HepG2 (cell line): ENCODE results near the gene EFCAB11. TPM values are rescaled to one million over a fixed set of nuclear protein-coding genes. Genes with fewer than 3 reads are reported as not detected.
"Not testable (repeated sequence)": the region's sequence is repeated elsewhere in the genome, so short reads cannot be mapped to it uniquely, and the experiment has no call there.

ENCODE experiments used
- ATAC-seq: fragments of 200-7000 bp; cut with Tn5 transposase; 3 replicates; pipeline ENCODE4 v1.9.1; 2020; ENCODE audit warnings: mild to moderate bottlenecking, moderate library complexity
- BruUV-seq: library from RNA; stranded (reverse); fragments of 400-500 nt; replicated peaks from 2 replicates; lab custom pipeline; 2021; lab: Mats Ljungman, UMichigan
- CTCF ChIA-PET: fragments of 300-600 bp; formaldehyde crosslinking; extraction: SDS; loops from one replicate; lab custom pipeline; 2021; ENCODE audit warnings: low total read pairs, inconsistent platforms, low intra/inter-chr PET ratio; lab: Yijun Ruan, JAX
- POLR2A ChIA-PET: fragments of 350-600 bp; sonication (Branson Sonifier 250); formaldehyde crosslinking; loops from one replicate; lab custom pipeline; 2020; ENCODE audit warnings: antibody characterized with exemption, inconsistent platforms; lab: Yijun Ruan, JAX
- DNase-seq: peaks from one replicate; pipeline ENCODE4 v3.0.0-alpha.2; 2015; ENCODE audit warnings: low spot score
- FAIRE-seq: peaks from 3 replicates; lab custom pipeline; 2011; peaks lifted over from hg19 to GRCh38; lab: Jason Lieb, UNC
- H2AFZ ChIP-seq: one replicate; pipeline ENCODE4 v1.6.1; 2011; ENCODE audit warnings: low read length, inconsistent platforms
- H3K27ac ChIP-seq: fragments of 300-600 bp; 3 replicates; pipeline ENCODE4 v1.8.0; 2011; ENCODE audit warnings: mixed run types, mild to moderate bottlenecking, mixed read lengths, low read length, inconsistent platforms; ENCODE audit not compliant: insufficient read depth; ENCODE audit errors: extremely low read length
- H3K27me3 ChIP-seq, 2 experiments: fragments of 200-600 bp in 1 of 2; 2 replicates in 1 of 2; 3 replicates in 1 of 2; pipeline versions ENCODE4 v1.6.0 to v1.8.0; 2011; ENCODE audit warnings: low read length in 2 of 2, mild to moderate bottlenecking in 2 of 2, moderate library complexity in 2 of 2, inconsistent platforms in 1 of 2; ENCODE audit not compliant: insufficient read depth in 2 of 2, control insufficient read depth in 1 of 2
- H3K36me3 ChIP-seq, 2 experiments: fragments of 200-600 bp in 1 of 2; replicated peaks in 1 of 2; 2 replicates in 1 of 2; 3 replicates in 1 of 2; pipeline versions ENCODE4 v1.5.1 to v1.8.0; 2011; ENCODE audit warnings: low read length in 2 of 2, inconsistent platforms in 1 of 2; ENCODE audit not compliant: insufficient read depth in 2 of 2, control insufficient read depth in 1 of 2
- H3K4me1 ChIP-seq: 2 replicates; pipeline ENCODE4 v1.5.1; 2012; ENCODE audit warnings: low read length, inconsistent platforms; ENCODE audit not compliant: insufficient read depth
- H3K4me2 ChIP-seq: 2 replicates; pipeline ENCODE4 v1.6.0; 2011; ENCODE audit warnings: low read depth, low read length, inconsistent platforms
- H3K4me3 ChIP-seq, 3 experiments: fragments of 200-600 bp in 1 of 3; sonication (generic), shearing (Covaris generic) in 1 of 3; replicated peaks in 1 of 3; 2 replicates each; pipeline ENCODE4 v1.5.1; 2011 to 2016; ENCODE audit warnings: low read length in 3 of 3, inconsistent platforms in 2 of 3, low read depth in 2 of 3, mild to moderate bottlenecking in 2 of 3, control low read depth in 1 of 3, mixed read lengths in 1 of 3; ENCODE audit not compliant: insufficient read depth in 1 of 3
- H3K79me2 ChIP-seq: one replicate; pipeline ENCODE4 v1.6.1; 2011; ENCODE audit warnings: low read length, inconsistent platforms; ENCODE audit not compliant: insufficient read depth
- H3K9ac ChIP-seq: 2 replicates; pipeline ENCODE4 v1.6.0; 2011; ENCODE audit warnings: mild to moderate bottlenecking, low read depth, low read length, inconsistent platforms; ENCODE audit not compliant: insufficient read depth
- H3K9me3 ChIP-seq: 2 replicates; pipeline ENCODE4 v1.5.1; 2012; ENCODE audit warnings: mild to moderate bottlenecking, low read length
- H4K20me1 ChIP-seq: 2 replicates; pipeline ENCODE4 v1.6.0; 2011; ENCODE audit warnings: inconsistent platforms, mild to moderate bottlenecking, low read length, moderate library complexity; ENCODE audit not compliant: insufficient read depth
- KAT7 ChIP-seq: IDR thresholded peaks from 2 replicates; pipeline ENCODE4 v1.6.1; 2018; ENCODE audit warnings: borderline replicate concordance, missing compliant biosample characterization
- RORA ChIP-seq: sonication (generic); formaldehyde crosslinking; IDR thresholded peaks from 2 replicates; pipeline ENCODE4 v1.5.0; 2020; ENCODE audit warnings: mild to moderate bottlenecking, missing genetic modification reagents, moderate library complexity
- SAFB2 ChIP-seq: sonication (generic); formaldehyde crosslinking; IDR thresholded peaks from 2 replicates; pipeline ENCODE4 v1.5.1; 2020; ENCODE audit warnings: missing genetic modification reagents, low read depth, mild to moderate bottlenecking, borderline replicate concordance
- ZFP36 ChIP-seq: fragments of 150-350 bp; IDR thresholded peaks from 2 replicates; pipeline ENCODE4 v1.6.1; 2018; ENCODE audit warnings: borderline replicate concordance, low read length, low read depth; ENCODE audit not compliant: partially characterized antibody
- ZNF557 ChIP-seq: sonication (generic); formaldehyde crosslinking; IDR thresholded peaks from 2 replicates; pipeline ENCODE4 v1.4.0; 2020; ENCODE audit warnings: missing genetic modification reagents
- ZNF598 ChIP-seq: sonication (generic); formaldehyde crosslinking; IDR thresholded peaks from 2 replicates; pipeline ENCODE4 v1.5.1; 2020; ENCODE audit warnings: mild to moderate bottlenecking, missing genetic modification reagents, borderline replicate concordance
- WGBS: methylation state at CpG from one replicate; pipeline ENCODE4 v1.1.6; 2017; ENCODE audit warnings: low lambda C conversion rate; 5-methylcytosine and 5-hydroxymethylcytosine counted together
- in situ Hi-C: cut with HindIII; loops from 2 replicates; pipeline ENCODE4 v1.10.0; 2017; ENCODE audit warnings: low pct_unique_long_range_greater_than_20kb; ENCODE audit not compliant: extremely low pct_ligation_motif_present
- intact Hi-C: fragments of 100-400 bp; cut with micrococcal nuclease; formaldehyde crosslinking; loops from one replicate; pipeline ENCODE4 v1.10.0; 2022; ENCODE audit not compliant: unreplicated experiment
- polyA plus RNA-seq, 8 experiments: library from polyadenylated mRNA; depleted of rRNA in 3 of 8; stranded (reverse) in 7 of 8; unstranded in 1 of 8; fragments of >200 nt; fragmentation: Illumina TruSeq in 4 of 8; extraction: Trizol in 4 of 8; gene quantifications; 2 replicates each; pipeline versions ENCODE4 v1.2.1 to v1.2.3, GENCODE V29; 2011 to 2016; ENCODE audit warnings: low read depth in 4 of 8, missing spikeins in 1 of 8, mixed read lengths in 1 of 8; ENCODE audit not compliant: insufficient read depth in 1 of 8
- total RNA-seq, 5 experiments: library from RNA; depleted of rRNA; stranded (reverse); fragments of >200 nt; fragmentation: Illumina TruSeq; extraction: Trizol; gene quantifications; 2 replicates each; pipeline ENCODE4 v1.2.3, GENCODE V29; 2016; ENCODE audit warnings: low read depth in 1 of 5
- TF ChIP-seq, protein P1 (sequence below): sonication (generic); formaldehyde crosslinking; IDR thresholded peaks from 2 replicates; pipeline ENCODE4 v1.4.0; 2020; ENCODE audit warnings: missing genetic modification reagents
- TF ChIP-seq, protein P2 (sequence below): sonication (generic); formaldehyde crosslinking; IDR thresholded peaks from 2 replicates; pipeline ENCODE4 v1.5.0; 2020; ENCODE audit warnings: mild to moderate bottlenecking, missing genetic modification reagents
- TF ChIP-seq, protein P3 (sequence below): sonication (generic); formaldehyde crosslinking; IDR thresholded peaks from 2 replicates; pipeline ENCODE4 v1.4.0; 2020; ENCODE audit warnings: mild to moderate bottlenecking, missing genetic modification reagents

EFCAB11 gene
- total and polyA plus RNA-seq, 2 of the 13 experiments (the other 11 are each of a cell fraction or from before 2014, with no cell fraction given), result 8.2 to 31.5 TPM

DNA sequence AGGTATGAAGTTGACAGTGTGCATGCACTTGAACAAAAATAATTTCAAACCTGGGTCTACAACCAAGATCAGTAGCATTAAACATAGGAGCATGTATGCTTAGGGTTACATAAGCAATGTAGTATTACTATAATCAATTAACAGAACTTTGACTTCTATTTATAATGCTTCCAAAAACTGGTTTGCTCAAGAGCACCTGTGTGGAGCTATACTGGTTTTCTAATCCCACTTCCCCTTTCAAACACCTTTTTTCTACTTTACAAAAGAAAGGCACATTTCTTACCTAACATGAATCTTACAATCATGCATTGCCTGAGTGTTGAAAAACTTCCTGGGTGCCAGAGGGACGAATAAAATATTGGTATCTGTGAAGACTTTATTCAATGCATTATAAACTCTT lies 72.7 kb downstream of the EFCAB11 start (continued):
- TF ChIP-seq, protein P1, sequence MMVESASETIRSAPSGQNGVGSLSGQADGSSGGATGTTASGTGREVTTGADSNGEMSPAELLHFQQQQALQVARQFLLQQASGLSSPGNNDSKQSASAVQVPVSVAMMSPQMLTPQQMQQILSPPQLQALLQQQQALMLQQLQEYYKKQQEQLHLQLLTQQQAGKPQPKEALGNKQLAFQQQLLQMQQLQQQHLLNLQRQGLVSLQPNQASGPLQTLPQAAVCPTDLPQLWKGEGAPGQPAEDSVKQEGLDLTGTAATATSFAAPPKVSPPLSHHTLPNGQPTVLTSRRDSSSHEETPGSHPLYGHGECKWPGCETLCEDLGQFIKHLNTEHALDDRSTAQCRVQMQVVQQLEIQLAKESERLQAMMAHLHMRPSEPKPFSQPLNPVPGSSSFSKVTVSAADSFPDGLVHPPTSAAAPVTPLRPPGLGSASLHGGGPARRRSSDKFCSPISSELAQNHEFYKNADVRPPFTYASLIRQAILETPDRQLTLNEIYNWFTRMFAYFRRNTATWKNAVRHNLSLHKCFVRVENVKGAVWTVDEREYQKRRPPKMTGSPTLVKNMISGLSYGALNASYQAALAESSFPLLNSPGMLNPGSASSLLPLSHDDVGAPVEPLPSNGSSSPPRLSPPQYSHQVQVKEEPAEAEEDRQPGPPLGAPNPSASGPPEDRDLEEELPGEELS (CRISPR knock-in tag), result no peak
- TF ChIP-seq ZNF598 (CRISPR knock-in tag) (no peak), RORA (no peak), SAFB2 (no peak), ZNF557 (CRISPR knock-in tag) (no peak), KAT7 (CRISPR knock-in tag) (no peak)
- TF ChIP-seq, protein P2, sequence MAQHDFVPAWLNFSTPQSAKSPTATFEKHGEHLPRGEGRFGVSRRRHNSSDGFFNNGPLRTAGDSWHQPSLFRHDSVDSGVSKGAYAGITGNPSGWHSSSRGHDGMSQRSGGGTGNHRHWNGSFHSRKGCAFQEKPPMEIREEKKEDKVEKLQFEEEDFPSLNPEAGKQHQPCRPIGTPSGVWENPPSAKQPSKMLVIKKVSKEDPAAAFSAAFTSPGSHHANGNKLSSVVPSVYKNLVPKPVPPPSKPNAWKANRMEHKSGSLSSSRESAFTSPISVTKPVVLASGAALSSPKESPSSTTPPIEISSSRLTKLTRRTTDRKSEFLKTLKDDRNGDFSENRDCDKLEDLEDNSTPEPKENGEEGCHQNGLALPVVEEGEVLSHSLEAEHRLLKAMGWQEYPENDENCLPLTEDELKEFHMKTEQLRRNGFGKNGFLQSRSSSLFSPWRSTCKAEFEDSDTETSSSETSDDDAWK (CRISPR knock-in tag), result no peak
- TF ChIP-seq, protein P3, sequence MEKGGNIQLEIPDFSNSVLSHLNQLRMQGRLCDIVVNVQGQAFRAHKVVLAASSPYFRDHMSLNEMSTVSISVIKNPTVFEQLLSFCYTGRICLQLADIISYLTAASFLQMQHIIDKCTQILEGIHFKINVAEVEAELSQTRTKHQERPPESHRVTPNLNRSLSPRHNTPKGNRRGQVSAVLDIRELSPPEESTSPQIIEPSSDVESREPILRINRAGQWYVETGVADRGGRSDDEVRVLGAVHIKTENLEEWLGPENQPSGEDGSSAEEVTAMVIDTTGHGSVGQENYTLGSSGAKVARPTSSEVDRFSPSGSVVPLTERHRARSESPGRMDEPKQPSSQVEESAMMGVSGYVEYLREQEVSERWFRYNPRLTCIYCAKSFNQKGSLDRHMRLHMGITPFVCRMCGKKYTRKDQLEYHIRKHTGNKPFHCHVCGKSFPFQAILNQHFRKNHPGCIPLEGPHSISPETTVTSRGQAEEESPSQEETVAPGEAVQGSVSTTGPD (CRISPR knock-in tag), result no peak

DNA sequence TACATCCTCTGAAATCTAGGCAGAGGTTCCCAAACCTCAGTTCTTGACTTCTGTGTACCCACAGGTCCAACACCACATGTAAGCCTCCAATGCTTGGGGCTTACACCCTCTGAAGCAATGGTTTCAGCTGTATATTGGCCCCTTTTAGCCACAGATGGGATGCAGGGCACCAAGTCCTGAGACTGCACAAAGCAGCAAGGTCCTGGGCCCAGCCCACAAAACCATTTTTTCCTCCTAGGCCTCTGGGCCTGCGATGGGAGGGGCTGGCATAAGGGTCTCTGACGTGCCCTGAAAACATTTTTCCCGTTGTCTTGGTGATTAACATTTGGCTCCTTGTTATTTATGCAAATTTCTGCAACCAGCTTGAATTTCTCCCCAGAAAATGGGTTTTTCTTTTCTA lies 80.4 kb downstream of the EFCAB11 start:
- H3K36me3 ChIP-seq, H3K27ac ChIP-seq, H3K4me1 ChIP-seq, H4K20me1 ChIP-seq, H2AFZ ChIP-seq, H3K27me3 ChIP-seq, DNase-seq, POLR2A ChIA-PET, in situ Hi-C loops, BruUV-seq, H3K9ac ChIP-seq, H3K79me2 ChIP-seq, H3K4me3 ChIP-seq, ATAC-seq, CTCF ChIA-PET, H3K4me2 ChIP-seq, intact Hi-C loops, FAIRE-seq: not testable (repeated sequence)
- peaks cover 21% of the 10 kb centered on the region for H3K9me3 ChIP-seq
- peak; percentile 28 for TF ChIP-seq ZFP36
- 90% methylated on average over 3 of the region's 3 CpGs for WGBS
